GM21737 (cell line): ENCODE results near the gene ARSA.
"Not testable (repeated sequence)": the region's sequence is repeated elsewhere in the genome, so short reads cannot be mapped to it uniquely, and the experiment has no call there.

Source experiments
- ATAC-seq: cut with Tn5 transposase; IDR thresholded peaks from one replicate; pipeline ENCODE4 v1.9.1; 2021; ENCODE audit warnings: mild to moderate bottlenecking, moderate library complexity; ENCODE audit not compliant: unreplicated experiment

Gene ARSA

GRCh38 chr22:50656122-50657070 is 28.4 kb upstream of the ARSA start:
- ATAC-seq, result no peak

GRCh38 chr22:50654664-50655063 is 26.7 kb upstream of the ARSA start:
- not testable (repeated sequence) for ATAC-seq

- ATAC-seq, result no peak
Measured at GRCh38 chr22:50653256-50653655, 25.3 kb upstream of the ARSA start.

GRCh38 chr22:50643821-50644101 is 15.8 kb upstream of the ARSA start:
- not testable (repeated sequence) for ATAC-seq

- not testable (repeated sequence) for ATAC-seq
Measured at GRCh38 chr22:50643021-50643820, 15.3 kb upstream of the ARSA start.

- no peak for ATAC-seq
Measured at GRCh38 chr22:50641696-50642607, 14.0 kb upstream of the ARSA start.

- ATAC-seq, result no peak
Measured at GRCh38 chr22:50640857-50641647, 13.1 kb upstream of the ARSA start.

- ATAC-seq, result not testable (repeated sequence)
Measured at GRCh38 chr22:50640296-50640695, 12.3 kb upstream of the ARSA start.

GRCh38 chr22:50635591-50635990 is 7.6 kb upstream of the ARSA start:
- ATAC-seq, result no peak

- ATAC-seq, result no peak
Measured at GRCh38 chr22:50633771-50634170, 5.8 kb upstream of the ARSA start.

GRCh38 chr22:50633086-50633485 is 5.1 kb upstream of the ARSA start:
- ATAC-seq, result no peak

- no peak for ATAC-seq
Measured at GRCh38 chr22:50630376-50630775, 2.4 kb upstream of the ARSA start.

- ATAC-seq, result no peak
Measured at GRCh38 chr22:50628543-50629134, 687 bp upstream of the ARSA start.

GRCh38 chr22:50626850-50627641 is 906 bp downstream of the ARSA start:
- ATAC-seq, result no peak

GRCh38 chr22:50626314-50626849 is 1.6 kb downstream of the ARSA start:
- ATAC-seq, result no peak

GRCh38 chr22:50625568-50626313 is 2.2 kb downstream of the ARSA start:
- no peak for ATAC-seq

GRCh38 chr22:50625131-50625567 is 2.8 kb downstream of the ARSA start:
- no peak for ATAC-seq
